Measurements from ENCODE around the gene AGAP3.

Gene AGAP3

DNA sequence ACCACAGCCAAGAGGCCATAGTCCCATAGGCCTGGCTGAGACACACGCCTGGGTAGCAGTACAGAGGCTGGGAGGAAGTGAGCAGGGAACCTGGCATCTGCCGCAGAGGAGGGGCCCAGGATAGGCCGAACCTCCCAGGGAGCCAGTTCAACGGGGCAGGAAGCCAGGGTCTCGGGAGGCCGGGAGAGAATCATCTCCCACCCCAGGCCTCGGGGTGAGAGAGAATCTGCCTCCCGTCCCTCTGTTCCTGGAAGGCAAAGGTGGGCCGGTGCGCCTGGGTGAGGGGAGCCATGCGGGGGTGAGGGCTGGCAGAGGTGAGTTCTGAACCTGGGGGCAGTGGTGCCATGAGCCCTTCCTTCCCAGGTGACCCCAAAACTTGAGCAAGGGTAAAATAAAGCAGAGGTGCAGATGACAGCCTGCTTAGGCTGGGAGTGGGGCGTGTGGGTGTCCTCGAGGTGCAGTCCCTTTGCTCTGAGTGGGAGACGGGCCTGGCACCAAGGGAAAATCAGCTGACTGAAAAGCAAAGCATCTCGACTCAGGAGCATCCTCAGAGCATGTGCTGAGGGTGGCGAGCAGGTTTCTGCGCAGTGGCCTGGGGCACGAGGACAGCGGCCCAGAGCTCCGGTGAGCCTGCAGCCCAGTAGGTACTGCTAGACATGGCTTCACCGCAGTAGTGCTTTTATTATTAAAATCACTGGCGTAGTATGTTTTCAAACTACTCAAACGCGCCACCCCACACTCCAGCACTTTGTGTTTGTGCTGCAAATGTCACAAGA, 15.5 kb downstream of the AGAP3 start:
- no peak overlapping the region for H3K27ac ChIP-seq
- no peaks in the 10 kb centered on the region for H3K27me3 ChIP-seq
- no peak overlapping the region for H3K4me3 ChIP-seq (ENCODE audit: low read depth in 1 of 2, low read length in 1 of 2)
- no peaks in the 10 kb centered on the region for H3K9me3 ChIP-seq
- H3K4me1 ChIP-seq (ENCODE audit: control insufficient read depth in 1 of 2, insufficient read depth in 1 of 2, low read depth in 1 of 2, low read length in 1 of 2), result no peaks in the 10 kb centered on the region
- no peaks in the 10 kb centered on the region for H3K36me3 ChIP-seq
- TF ChIP-seq, protein P1, sequence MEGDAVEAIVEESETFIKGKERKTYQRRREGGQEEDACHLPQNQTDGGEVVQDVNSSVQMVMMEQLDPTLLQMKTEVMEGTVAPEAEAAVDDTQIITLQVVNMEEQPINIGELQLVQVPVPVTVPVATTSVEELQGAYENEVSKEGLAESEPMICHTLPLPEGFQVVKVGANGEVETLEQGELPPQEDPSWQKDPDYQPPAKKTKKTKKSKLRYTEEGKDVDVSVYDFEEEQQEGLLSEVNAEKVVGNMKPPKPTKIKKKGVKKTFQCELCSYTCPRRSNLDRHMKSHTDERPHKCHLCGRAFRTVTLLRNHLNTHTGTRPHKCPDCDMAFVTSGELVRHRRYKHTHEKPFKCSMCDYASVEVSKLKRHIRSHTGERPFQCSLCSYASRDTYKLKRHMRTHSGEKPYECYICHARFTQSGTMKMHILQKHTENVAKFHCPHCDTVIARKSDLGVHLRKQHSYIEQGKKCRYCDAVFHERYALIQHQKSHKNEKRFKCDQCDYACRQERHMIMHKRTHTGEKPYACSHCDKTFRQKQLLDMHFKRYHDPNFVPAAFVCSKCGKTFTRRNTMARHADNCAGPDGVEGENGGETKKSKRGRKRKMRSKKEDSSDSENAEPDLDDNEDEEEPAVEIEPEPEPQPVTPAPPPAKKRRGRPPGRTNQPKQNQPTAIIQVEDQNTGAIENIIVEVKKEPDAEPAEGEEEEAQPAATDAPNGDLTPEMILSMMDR (IDR thresholded peaks at IDR 0.05), result no peak

DNA sequence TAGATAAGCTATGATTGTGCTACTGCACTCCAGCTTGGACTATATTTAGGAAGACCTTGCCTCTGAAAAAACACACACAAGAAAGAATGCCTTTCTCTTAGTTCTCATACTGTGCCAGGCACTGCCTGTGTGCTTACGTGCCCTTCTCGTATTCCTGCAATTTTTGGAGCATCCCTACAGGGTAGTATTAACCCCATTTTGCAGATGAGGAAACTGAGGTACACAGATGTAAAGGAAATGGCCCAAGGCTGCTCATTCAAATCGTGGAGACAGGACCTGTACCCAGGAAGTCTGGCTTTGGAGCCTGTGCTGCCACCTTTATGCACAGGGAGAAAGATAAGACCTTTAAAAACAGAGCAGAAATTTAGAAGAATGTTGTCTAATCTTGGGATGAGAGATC, 16.7 kb downstream of the AGAP3 start:
- H3K9me3 ChIP-seq, result no peaks in the 10 kb centered on the region
- no peak overlapping the region for H3K27ac ChIP-seq
- TF ChIP-seq, protein P1 (IDR thresholded peaks at IDR 0.05), result no peak
- no peaks in the 10 kb centered on the region for H3K4me1 ChIP-seq (ENCODE audit: control insufficient read depth in 1 of 2, insufficient read depth in 1 of 2, low read depth in 1 of 2, low read length in 1 of 2)
- H3K36me3 ChIP-seq, result no peaks in the 10 kb centered on the region
- no peaks in the 10 kb centered on the region for H3K27me3 ChIP-seq
- H3K4me3 ChIP-seq (ENCODE audit: low read depth in 1 of 2, low read length in 1 of 2), result no peak overlapping the region

DNA sequence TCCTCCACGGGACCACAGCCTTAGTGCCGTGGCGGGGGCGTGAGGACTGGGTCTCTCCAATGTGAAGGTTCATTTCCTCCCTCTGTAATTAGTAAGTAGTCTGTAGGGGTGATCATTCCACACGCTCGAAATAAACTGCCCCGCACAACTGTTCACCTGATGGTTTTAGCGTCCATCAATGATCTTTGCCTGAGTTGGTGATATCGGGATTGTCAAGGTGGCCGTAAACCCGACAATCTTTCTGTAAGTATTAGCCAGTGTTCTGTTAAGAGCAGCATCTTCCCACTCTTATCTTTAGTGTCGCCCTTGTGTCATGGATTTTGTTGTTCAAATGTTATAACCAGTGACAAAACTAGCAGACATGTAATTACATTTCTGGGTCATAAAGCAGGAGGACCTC, 17.7 kb downstream of the AGAP3 start:
- H3K27ac ChIP-seq, result no peak overlapping the region
- TF ChIP-seq, protein P1 (IDR thresholded peaks at IDR 0.05), result no peak
- H3K27me3 ChIP-seq, result no peaks in the 10 kb centered on the region
- H3K4me1 ChIP-seq (ENCODE audit: control insufficient read depth in 1 of 2, insufficient read depth in 1 of 2, low read depth in 1 of 2, low read length in 1 of 2), result no peaks in the 10 kb centered on the region
- H3K9me3 ChIP-seq, result no peaks in the 10 kb centered on the region
- H3K4me3 ChIP-seq (ENCODE audit: low read depth in 1 of 2, low read length in 1 of 2), result no peak overlapping the region
- no peaks in the 10 kb centered on the region for H3K36me3 ChIP-seq

DNA sequence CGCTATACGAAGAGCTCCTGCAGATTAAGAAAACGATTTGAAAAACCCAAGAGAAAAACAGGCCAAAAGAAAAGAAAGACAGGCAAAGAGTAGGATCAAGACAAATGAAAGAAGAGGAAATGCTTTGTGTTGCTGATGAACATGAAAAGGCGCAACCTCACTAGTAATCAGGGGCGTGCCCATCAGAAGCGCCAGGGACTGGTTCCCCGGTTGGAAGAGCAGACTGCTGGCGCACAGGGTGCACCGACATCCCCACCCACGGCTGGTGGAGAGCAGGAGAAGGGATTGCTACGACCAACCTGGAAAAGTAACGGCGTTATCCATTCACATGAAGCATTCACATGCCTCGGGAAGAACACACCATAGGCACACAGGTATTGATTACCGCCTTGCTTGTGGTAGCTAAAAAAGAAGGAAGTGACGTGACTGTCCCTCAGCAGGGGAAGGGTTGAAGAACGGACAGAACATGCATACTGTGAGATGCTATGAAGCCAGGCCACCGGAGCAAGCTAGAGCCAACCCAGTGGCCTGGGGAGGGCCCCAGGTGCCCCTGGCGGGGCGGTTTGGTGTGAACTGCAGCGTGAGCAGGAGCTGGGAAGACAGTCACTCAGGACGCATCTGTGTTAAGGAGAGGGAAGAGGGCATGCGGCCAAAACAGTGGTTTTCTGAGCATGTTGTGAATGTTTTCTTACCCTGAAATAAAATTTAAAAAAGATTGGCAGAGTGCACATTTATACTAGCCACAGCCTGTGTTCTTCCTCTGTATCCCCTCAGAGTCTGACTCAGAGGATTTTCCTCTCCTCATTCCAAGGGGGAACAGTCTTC, 18.3 kb downstream of the AGAP3 start:
- no peaks in the 10 kb centered on the region for H3K36me3 ChIP-seq
- H3K4me3 ChIP-seq (ENCODE audit: low read depth in 1 of 2, low read length in 1 of 2), result no peak overlapping the region
- no peaks in the 10 kb centered on the region for H3K27me3 ChIP-seq
- no peaks in the 10 kb centered on the region for H3K9me3 ChIP-seq
- no peak overlapping the region for H3K27ac ChIP-seq
- H3K4me1 ChIP-seq (ENCODE audit: control insufficient read depth in 1 of 2, insufficient read depth in 1 of 2, low read depth in 1 of 2, low read length in 1 of 2), result no peaks in the 10 kb centered on the region
- TF ChIP-seq, protein P1 (IDR thresholded peaks at IDR 0.05), result no peak

DNA sequence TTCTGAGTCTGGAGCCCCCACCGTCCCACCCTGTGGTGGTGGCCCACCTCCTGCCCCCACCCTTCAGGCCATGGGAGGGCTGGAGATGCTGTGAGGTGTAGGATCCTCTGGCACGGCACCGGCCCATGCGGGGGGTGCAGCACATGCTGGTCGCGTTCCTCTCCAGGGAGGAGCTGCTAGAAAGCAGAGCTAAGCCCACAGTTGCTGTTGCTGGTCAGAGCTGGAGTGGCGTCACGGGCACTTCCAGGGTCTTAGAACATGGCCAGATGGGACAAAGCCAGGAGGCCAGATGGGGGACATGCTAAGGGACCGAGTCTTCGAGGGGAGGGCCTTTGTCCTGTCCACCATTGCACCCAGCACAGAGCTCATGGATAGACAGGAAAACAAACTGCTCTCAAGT, 21.6 kb downstream of the AGAP3 start:
- H3K4me1 ChIP-seq (ENCODE audit: control insufficient read depth in 1 of 2, insufficient read depth in 1 of 2, low read depth in 1 of 2, low read length in 1 of 2), result no peaks in the 10 kb centered on the region
- H3K9me3 ChIP-seq, result no peaks in the 10 kb centered on the region
- no peak overlapping the region for H3K27ac ChIP-seq
- H3K36me3 ChIP-seq, result no peaks in the 10 kb centered on the region
- H3K27me3 ChIP-seq, result peaks cover 4% of the 10 kb centered on the region
- no peak overlapping the region for H3K4me3 ChIP-seq (ENCODE audit: low read depth in 1 of 2, low read length in 1 of 2)
- TF ChIP-seq, protein P1 (IDR thresholded peaks at IDR 0.05), result no peak

Measured in neutrophil (primary cell).